ENCODE results near the gene NARF.
"Not testable (repeated sequence)": the region's sequence is repeated elsewhere in the genome, so short reads cannot be mapped to it uniquely, and the experiment has no call there.

The NARF gene

GRCh38 chr17:82503094-82503727 is 44.7 kb downstream of the NARF start:
- DNase-seq (ENCODE audit: low read depth) = no peak

- no peak for DNase-seq (ENCODE audit: low read depth)
Measured at GRCh38 chr17:82503728-82504308, 45.3 kb downstream of the NARF start.

DNA sequence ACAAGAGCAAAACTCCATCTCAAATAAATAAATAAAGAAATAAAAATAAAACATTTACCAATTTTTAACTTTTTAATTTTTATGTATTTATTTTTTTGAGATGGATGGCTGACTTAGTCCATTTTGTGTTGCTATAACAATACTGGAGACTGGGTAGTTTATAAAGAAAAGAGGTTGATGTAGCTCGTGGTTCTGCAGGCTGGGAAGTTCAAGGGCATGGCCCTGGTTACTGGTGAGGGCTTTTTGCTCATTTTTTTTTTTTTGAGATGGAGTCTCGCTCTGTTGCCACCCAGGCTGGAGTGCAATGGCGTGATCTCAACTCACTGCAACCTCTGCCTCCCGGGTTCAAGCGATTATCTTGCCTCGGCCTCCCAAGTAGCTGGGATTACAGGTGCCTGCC is 46.8 kb downstream of the NARF start:
- no peak for DNase-seq (ENCODE audit: low read depth)

DNA sequence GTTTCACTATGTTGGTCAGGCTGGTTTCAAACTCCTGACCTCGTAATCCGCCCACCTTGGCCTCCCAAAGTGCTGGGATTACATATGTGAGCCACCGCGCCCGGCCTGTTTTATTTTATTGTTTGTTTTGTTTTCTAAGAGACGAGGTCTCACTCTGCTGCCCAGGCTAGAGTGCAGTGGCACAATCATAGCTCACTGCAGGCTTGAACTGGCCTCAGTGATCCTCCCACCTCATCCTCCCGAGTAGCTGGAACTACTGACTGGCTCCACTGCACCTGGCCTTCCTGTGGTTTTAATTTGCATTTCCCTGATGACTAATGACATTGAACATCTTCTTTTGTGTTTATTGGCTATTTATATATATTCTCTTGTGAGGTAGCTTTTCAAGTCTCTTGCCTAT is 47.9 kb downstream of the NARF start:
- DNase-seq (ENCODE audit: low read depth) = not testable (repeated sequence)

GRCh38 chr17:82507631-82508175 is 49.2 kb downstream of the NARF start:
- DNase-seq (ENCODE audit: low read depth) = no peak

GRCh38 chr17:82511642-82512041 is 53.1 kb downstream of the NARF start:
- DNase-seq (ENCODE audit: low read depth) = not testable (repeated sequence)

- DNase-seq (ENCODE audit: low read depth) = not testable (repeated sequence)
Measured at GRCh38 chr17:82513864-82514263, 55.3 kb downstream of the NARF start.

DNA sequence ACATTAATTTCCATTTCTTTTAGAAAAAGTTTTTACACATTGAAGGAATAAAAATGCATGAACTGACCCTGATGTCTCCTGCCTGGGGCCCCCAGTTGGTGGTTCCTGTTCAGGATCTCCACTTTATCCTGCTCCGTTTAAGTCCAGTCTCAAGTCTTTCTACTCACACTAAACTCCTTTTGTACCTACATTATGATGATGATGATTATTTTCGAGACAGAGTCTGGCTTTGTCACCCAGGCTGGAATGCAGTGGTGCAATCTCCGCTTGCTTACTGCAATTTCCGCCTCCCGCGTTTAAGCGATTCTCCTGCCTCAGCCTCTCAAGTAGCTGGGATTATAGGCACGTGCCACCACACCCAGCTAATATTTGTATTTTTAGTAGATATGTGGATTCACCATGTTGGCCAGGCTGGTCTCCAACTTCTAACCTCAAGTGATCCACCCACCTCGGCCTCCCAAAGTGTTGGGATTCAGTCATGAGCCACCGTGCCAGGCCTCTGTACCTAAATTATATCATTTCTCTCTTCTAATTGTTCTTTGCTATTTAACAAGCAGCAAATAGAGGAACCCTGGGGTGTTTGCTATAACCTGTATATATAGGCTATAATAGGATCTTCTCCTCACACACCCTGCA is 58.8 kb downstream of the NARF start:
- no peak for DNase-seq (ENCODE audit: low read depth)

GRCh38 chr17:82518826-82519810 is 60.6 kb downstream of the NARF start, which contains the start of gene FOXK2:
Gene FOXK2, plus strand, starts transcription at chr17:82519732. Its CDS starts 157 bp downstream, at chr17:82519889.
- DNase-seq (ENCODE audit: low read depth) = peak; percentile 89

DNA sequence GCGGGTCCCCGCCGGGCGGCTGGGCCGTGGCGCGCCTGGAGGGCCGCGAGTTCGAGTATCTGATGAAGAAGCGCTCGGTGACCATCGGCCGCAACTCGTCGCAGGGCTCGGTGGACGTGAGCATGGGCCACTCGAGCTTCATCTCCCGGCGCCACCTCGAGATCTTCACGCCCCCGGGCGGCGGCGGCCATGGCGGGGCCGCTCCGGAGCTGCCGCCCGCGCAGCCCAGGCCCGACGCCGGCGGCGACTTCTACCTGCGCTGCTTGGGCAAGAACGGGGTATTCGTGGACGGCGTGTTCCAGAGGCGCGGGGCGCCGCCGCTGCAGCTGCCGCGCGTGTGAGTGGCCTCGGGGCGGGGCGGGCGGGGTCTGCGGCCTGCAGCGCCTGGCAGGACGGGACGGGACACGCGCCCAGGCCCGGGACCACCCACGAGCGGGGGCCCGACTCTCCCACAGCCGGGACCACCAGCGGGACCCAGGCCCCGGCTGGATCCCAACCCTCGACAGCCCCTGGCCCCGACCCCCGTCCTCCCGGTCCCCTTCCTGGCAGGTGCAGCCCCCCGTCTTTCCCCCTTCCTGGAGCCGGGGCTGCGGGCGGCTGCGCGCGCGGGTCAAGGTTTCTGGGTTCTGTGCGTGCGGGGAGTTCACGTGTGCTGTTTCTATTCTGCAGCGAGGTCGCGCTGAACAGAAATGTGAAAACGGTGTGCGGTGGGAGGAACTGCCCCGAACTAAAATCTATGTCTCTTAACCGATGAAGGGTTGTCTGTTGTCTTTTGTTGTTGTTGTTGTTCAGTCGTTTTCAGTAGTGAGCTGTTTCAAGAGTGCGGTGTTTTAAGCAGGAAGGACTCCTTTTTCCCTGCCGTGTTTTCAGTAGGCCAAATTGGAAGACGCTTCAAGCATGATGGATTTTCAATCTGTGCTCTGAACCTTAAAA is 61.7 kb downstream of the NARF start:
- DNase-seq (ENCODE audit: low read depth) = peak; percentile 20

DNA sequence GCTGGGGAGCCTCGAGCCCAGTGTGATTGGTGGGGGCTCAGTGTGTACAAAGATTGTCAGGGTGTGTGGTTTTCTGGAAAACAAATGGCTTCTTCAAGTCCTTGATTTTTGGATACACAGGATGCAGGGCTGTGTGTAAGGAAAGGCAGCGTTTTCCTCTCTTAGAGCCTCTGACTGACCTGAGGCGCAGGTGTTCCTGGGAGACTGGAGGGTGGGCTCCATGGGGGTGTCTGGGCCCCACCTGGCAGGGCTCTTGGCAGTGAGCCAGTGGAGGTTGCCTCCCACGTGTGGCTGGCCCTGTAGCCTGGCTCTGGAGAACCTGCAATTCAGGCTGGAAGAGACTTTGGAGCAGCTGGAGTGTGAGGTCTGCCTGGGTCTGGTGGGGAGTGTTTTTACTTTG is 66.0 kb downstream of the NARF start:
- DNase-seq (ENCODE audit: low read depth) = no peak

DNA sequence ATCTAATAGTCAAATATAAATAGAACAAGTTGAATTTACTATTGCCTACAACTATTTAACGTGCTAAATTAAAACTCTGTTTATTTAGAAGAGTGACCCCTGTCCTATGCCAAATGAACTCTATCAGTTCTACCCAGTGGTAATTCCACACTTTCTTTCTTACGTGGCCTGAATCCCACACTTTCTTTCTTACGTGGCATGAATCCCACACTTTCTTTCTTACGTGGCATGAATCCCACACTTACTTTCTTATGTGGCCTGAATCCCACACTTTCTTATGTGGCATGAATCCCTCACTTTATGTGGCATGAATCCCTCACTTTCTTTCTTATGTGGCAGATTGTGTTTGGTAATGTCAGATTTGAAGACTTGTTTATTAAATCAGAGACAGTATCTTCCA is 67.2 kb downstream of the NARF start:
- no peak for DNase-seq (ENCODE audit: low read depth)

GRCh38 chr17:82527898-82528297 is 69.4 kb downstream of the NARF start:
- DNase-seq (ENCODE audit: low read depth) = no peak

- no peak for DNase-seq (ENCODE audit: low read depth)
Measured at GRCh38 chr17:82528484-82529265, 70.1 kb downstream of the NARF start.

DNA sequence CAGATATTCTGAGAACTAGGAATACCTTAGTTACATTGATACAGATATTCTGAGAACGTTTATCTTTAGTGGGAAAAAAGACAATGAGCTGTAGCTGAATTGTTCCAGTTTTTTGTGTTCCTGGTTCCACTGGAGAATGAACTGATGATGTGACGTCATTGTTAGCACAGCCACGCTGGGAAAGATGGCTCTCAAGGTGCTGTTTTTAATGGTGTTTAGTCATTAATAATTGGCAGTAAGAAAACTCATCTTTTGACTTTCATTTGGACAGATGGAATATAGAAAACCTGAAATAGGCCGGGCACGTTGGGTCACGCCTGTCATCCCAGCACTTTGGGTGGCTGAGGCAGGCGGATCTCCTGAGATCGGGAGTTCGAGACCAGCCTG is 71.4 kb downstream of the NARF start:
- DNase-seq (ENCODE audit: low read depth) = no peak

DNA sequence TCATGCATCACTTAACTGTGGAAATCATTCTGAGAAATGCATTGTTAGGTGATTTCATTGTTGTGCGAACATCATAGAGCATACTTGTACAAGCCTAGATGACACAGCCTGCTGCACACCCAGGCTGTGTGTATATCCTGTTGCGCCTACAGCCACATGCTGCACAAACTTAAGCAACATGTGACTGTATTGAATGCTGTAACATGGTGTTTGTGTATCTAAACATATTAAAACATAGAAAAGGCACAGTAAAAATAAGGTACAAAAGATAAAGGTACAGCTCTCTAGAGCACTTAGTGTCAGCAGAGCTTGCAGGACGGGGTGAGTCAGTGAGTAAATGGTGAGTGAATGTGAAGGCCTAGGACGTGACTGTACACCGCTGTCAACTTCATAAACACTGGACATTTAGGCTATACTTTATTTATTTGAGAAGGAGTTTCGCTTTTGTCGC is 72.9 kb downstream of the NARF start:
- no peak for DNase-seq (ENCODE audit: low read depth)

GRCh38 chr17:82534401-82534812 is 75.9 kb downstream of the NARF start:
- DNase-seq (ENCODE audit: low read depth) = no peak

- DNase-seq (ENCODE audit: low read depth) = no peak
Measured at GRCh38 chr17:82536512-82537201, 78.1 kb downstream of the NARF start.

GRCh38 chr17:82537228-82537627 is 78.7 kb downstream of the NARF start:
- not testable (repeated sequence) for DNase-seq (ENCODE audit: low read depth)
